CD4-positive, CD25-positive, alpha-beta regulatory T cell (primary cell): ENCODE results near the gene TLK1. TPM values are rescaled to one million over a fixed set of nuclear protein-coding genes. Genes with fewer than 3 reads are reported as not detected.

Experiments used
- ATAC-seq, 2 donors: fragments of 150-1000 bp; cut with Tn5 transposase; one replicate each; pipeline ENCODE4 v1.10.0; 2021; ENCODE audit warnings: low read depth in 2 of 2, moderate number of reproducible peaks in 2 of 2, moderate library complexity in 1 of 2
- DNase-seq, 3 donors: peaks; one replicate each; pipeline versions ENCODE4 v3.0.0 to v3.0.0-alpha.2; 2012 to 2022; ENCODE audit warnings: mixed read lengths in 1 of 3
- H3K27ac ChIP-seq: one replicate; pipeline ENCODE4 v1.7.0; 2013; ENCODE audit warnings: mild to moderate bottlenecking, low read length; ENCODE audit not compliant: insufficient read depth, poor library complexity, severe bottlenecking
- H3K27me3 ChIP-seq: one replicate; pipeline ENCODE4 v1.7.0; 2013; ENCODE audit warnings: low read length; ENCODE audit not compliant: control insufficient read depth, insufficient read depth
- H3K36me3 ChIP-seq: one replicate; pipeline ENCODE4 v1.7.0; 2013; ENCODE audit warnings: mild to moderate bottlenecking, low read length, moderate library complexity; ENCODE audit not compliant: control insufficient read depth, insufficient read depth
- H3K4me1 ChIP-seq: 2 replicates; pipeline ENCODE4 v1.7.0; 2013; ENCODE audit warnings: mild to moderate bottlenecking, low read length; ENCODE audit not compliant: insufficient read depth, control insufficient read depth, poor library complexity, severe bottlenecking
- H3K4me3 ChIP-seq: one replicate; pipeline ENCODE4 v1.7.0; 2013; ENCODE audit warnings: low read depth, mild to moderate bottlenecking, low read length, moderate library complexity
- H3K9me3 ChIP-seq, 2 experiments: 1 replicate in 1 of 2; 2 replicates in 1 of 2; pipeline ENCODE4 v1.7.0; 2013; ENCODE audit warnings: low read length in 2 of 2, mild to moderate bottlenecking in 1 of 2, moderate library complexity in 1 of 2; ENCODE audit not compliant: control insufficient read depth in 2 of 2
- H3K27ac Mint-ChIP-seq, 3 donors: one replicate each; pipeline ENCODE4 v1.8.0; 2020 to 2022; ENCODE audit warnings: mild to moderate bottlenecking in 3 of 3, mixed read lengths in 3 of 3, moderate library complexity in 2 of 3
- H3K27me3 Mint-ChIP-seq: one replicate; pipeline ENCODE4 v1.8.0; 2022; ENCODE audit warnings: mild to moderate bottlenecking, mixed read lengths
- H3K36me3 Mint-ChIP-seq: one replicate; pipeline ENCODE4 v1.8.0; 2020; ENCODE audit warnings: mixed read lengths
- H3K4me1 Mint-ChIP-seq, 4 donors: one replicate each; pipeline ENCODE4 v1.8.0; 2020 to 2022; ENCODE audit warnings: mixed read lengths in 4 of 4, mild to moderate bottlenecking in 1 of 4
- H3K4me3 Mint-ChIP-seq, 4 donors: one replicate each; pipeline ENCODE4 v1.8.0; 2020 to 2022; ENCODE audit warnings: mild to moderate bottlenecking in 4 of 4, mixed read lengths in 4 of 4, moderate library complexity in 3 of 4
- H3K9me3 Mint-ChIP-seq, 7 donors: one replicate each; pipeline ENCODE4 v1.8.0; 2020 to 2022; ENCODE audit warnings: mixed read lengths in 7 of 7, mild to moderate bottlenecking in 3 of 7, moderate library complexity in 2 of 7
- polyA plus RNA-seq, 4 donors: library from polyadenylated mRNA; unstranded; fragments of 300-500 nt; fragmentation: Illumina TruSeq; gene quantifications; one replicate each; pipeline ENCODE4 v1.2.3, GENCODE V29; 2021
- total RNA-seq: library from RNA; stranded (reverse); gene quantifications from one replicate; pipeline ENCODE4 v1.2.3, GENCODE V29; 2022

Gene TLK1
- total and polyA plus RNA-seq, 5 donors from 2014 or later, result 33.9 to 179 (median 54.4) TPM

DNA sequence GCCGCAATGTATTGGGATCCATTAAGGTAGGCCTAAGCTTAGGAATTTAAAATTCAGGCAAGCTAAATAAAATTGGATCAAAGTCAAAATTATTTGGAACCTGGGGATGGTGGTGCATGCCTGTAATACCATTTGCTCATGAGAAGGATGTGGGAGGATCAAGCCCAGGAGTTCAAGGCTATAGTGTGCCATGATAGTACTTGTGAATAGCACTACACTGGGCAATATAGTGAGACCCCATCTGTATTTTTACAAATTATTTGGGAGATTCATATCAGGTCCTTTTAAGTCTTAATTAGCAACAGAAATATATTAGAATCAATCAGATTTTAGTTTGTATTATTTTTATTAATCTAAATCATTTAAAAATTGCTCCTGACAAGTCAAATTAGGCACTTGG is 39.8 kb upstream of the TLK1 start:
- ATAC-seq (no peak), DNase-seq (no peak)
- H3K36me3 Mint-ChIP-seq, result no peaks in the 10 kb centered on the region
- H3K27me3 Mint-ChIP-seq, result no peaks in the 10 kb centered on the region
- no peak overlapping the region for H3K27ac Mint-ChIP-seq
- no peaks in the 10 kb centered on the region for H3K9me3 Mint-ChIP-seq
- Histone ChIP-seq H3K27ac (no peak overlapping the region), H3K36me3 (no peaks in the 10 kb centered on the region), H3K27me3 (no peaks in the 10 kb centered on the region), H3K4me3 (no peak overlapping the region), H3K4me1 (no peaks in the 10 kb centered on the region), H3K9me3 (no peaks in the 10 kb centered on the region)
- H3K4me1 Mint-ChIP-seq, result peaks cover 0 to 4% (median 0%) of the 10 kb centered on the region in 4 donors
- no peak overlapping the region for H3K4me3 Mint-ChIP-seq

- Mint-ChIP-seq H3K27me3 (no peaks in the 10 kb centered on the region), H3K27ac (no peak overlapping the region), H3K36me3 (no peaks in the 10 kb centered on the region), H3K9me3 (no peaks in the 10 kb centered on the region), H3K4me3 (no peak overlapping the region), H3K4me1 (peaks cover 0 to 4% (median 3%) of the 10 kb centered on the region in 4 donors)
- DNase-seq (no peak), ATAC-seq (no peak)
- Histone ChIP-seq H3K9me3 (no peaks in the 10 kb centered on the region), H3K36me3 (no peaks in the 10 kb centered on the region), H3K4me3 (no peak overlapping the region), H3K4me1 (no peaks in the 10 kb centered on the region), H3K27me3 (no peaks in the 10 kb centered on the region), H3K27ac (no peak overlapping the region)
These were observed 30.3 kb upstream of the TLK1 start for GRCh38 chr2:171191021-171191420.

- H3K4me3 Mint-ChIP-seq, result no peak overlapping the region
- peaks cover 0 to 1% (median 0%) of the 10 kb centered on the region in 7 donors for H3K9me3 Mint-ChIP-seq
- no peaks in the 10 kb centered on the region for H3K36me3 Mint-ChIP-seq
- Histone ChIP-seq H3K36me3 (no peaks in the 10 kb centered on the region), H3K27ac (no peak overlapping the region), H3K4me3 (no peak overlapping the region), H3K27me3 (no peaks in the 10 kb centered on the region), H3K4me1 (no peaks in the 10 kb centered on the region), H3K9me3 (no peaks in the 10 kb centered on the region)
- no peak for ATAC-seq
- no peak overlapping the region for H3K27ac Mint-ChIP-seq
- DNase-seq, result no peak
- peaks cover 4% of the 10 kb centered on the region for H3K27me3 Mint-ChIP-seq
- H3K4me1 Mint-ChIP-seq, result peaks cover 0 to 5% (median 3%) of the 10 kb centered on the region in 4 donors
These were observed 27.1 kb upstream of the TLK1 start for GRCh38 chr2:171187819-171188218.

GRCh38 chr2:171187177-171187576 is 26.5 kb upstream of the TLK1 start:
- H3K9me3 ChIP-seq, result no peaks in the 10 kb centered on the region
- Mint-ChIP-seq H3K9me3 (peaks cover 0 to 1% (median 0%) of the 10 kb centered on the region in 7 donors), H3K4me1 (peaks cover 0 to 5% (median 3%) of the 10 kb centered on the region in 4 donors), H3K27ac (no peak overlapping the region), H3K4me3 (no peak overlapping the region), H3K36me3 (no peaks in the 10 kb centered on the region), H3K27me3 (peaks cover 4% of the 10 kb centered on the region)
- no peaks in the 10 kb centered on the region for H3K4me1 ChIP-seq
- no peaks in the 10 kb centered on the region for H3K36me3 ChIP-seq
- H3K27me3 ChIP-seq, result no peaks in the 10 kb centered on the region
- no peak overlapping the region for H3K4me3 ChIP-seq
- no peak for ATAC-seq
- no peak for DNase-seq
- H3K27ac ChIP-seq, result no peak overlapping the region

- no peaks in the 10 kb centered on the region for H3K27me3 ChIP-seq
- peaks cover 0 to 1% (median 0%) of the 10 kb centered on the region in 7 donors for H3K9me3 Mint-ChIP-seq
- DNase-seq, result no peak
These were observed 25.2 kb upstream of the TLK1 start for GRCh38 chr2:171185941-171186340.

DNA sequence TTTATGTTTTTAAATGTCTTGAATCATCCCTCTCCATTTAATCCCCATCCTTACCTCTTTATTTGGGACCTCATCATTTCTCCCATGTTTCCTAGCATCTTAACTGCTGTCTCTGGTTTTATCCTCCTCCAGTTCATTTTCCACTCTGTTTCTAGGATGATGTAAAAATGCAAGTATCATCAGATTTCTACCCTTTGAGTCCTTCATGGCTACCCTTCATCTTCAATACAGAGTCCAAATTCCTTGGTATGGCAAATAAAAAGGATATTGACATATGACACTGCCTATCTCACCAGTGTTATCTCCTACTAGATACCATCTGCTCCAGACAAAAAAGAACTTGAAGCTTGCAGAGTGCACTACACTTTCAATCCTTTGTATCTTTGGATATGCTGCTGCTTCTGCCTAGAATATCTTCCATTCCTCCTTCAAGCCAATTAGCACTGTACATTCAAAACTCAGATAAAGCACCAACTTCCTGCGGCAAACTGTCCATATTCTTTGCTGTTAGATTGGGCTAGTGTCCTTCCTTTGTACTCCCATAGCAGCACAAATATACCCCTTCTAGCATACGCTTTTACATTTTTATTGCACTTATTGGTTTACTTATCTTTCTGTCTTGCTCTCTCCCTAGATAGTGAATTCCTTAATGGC is 24.6 kb upstream of the TLK1 start:
- Mint-ChIP-seq H3K4me3 (no peak overlapping the region), H3K36me3 (no peaks in the 10 kb centered on the region), H3K4me1 (peaks cover 0 to 7% (median 5%) of the 10 kb centered on the region in 4 donors), H3K27me3 (peaks cover 4% of the 10 kb centered on the region), H3K27ac (no peak overlapping the region), H3K9me3 (peaks cover 0 to 1% (median 0%) of the 10 kb centered on the region in 7 donors)
- Histone ChIP-seq H3K4me3 (no peak overlapping the region), H3K4me1 (no peaks in the 10 kb centered on the region), H3K27ac (no peak overlapping the region), H3K27me3 (no peaks in the 10 kb centered on the region), H3K36me3 (no peaks in the 10 kb centered on the region), H3K9me3 (no peaks in the 10 kb centered on the region)
- ATAC-seq (no peak), DNase-seq (no peak)

More at GRCh38 chr2:171185941-171186340, 25.2 kb upstream of the TLK1 start:
- ATAC-seq, result no peak
- H3K27ac Mint-ChIP-seq, result no peak overlapping the region
- H3K9me3 ChIP-seq, result no peaks in the 10 kb centered on the region
- no peak overlapping the region for H3K4me3 ChIP-seq
- no peak overlapping the region for H3K4me3 Mint-ChIP-seq
- H3K4me1 Mint-ChIP-seq, result peaks cover 0 to 5% (median 4%) of the 10 kb centered on the region in 4 donors
- no peak overlapping the region for H3K27ac ChIP-seq
- H3K36me3 ChIP-seq, result no peaks in the 10 kb centered on the region
- H3K36me3 Mint-ChIP-seq, result no peaks in the 10 kb centered on the region
- peaks cover 4% of the 10 kb centered on the region for H3K27me3 Mint-ChIP-seq
- H3K4me1 ChIP-seq, result no peaks in the 10 kb centered on the region

DNA sequence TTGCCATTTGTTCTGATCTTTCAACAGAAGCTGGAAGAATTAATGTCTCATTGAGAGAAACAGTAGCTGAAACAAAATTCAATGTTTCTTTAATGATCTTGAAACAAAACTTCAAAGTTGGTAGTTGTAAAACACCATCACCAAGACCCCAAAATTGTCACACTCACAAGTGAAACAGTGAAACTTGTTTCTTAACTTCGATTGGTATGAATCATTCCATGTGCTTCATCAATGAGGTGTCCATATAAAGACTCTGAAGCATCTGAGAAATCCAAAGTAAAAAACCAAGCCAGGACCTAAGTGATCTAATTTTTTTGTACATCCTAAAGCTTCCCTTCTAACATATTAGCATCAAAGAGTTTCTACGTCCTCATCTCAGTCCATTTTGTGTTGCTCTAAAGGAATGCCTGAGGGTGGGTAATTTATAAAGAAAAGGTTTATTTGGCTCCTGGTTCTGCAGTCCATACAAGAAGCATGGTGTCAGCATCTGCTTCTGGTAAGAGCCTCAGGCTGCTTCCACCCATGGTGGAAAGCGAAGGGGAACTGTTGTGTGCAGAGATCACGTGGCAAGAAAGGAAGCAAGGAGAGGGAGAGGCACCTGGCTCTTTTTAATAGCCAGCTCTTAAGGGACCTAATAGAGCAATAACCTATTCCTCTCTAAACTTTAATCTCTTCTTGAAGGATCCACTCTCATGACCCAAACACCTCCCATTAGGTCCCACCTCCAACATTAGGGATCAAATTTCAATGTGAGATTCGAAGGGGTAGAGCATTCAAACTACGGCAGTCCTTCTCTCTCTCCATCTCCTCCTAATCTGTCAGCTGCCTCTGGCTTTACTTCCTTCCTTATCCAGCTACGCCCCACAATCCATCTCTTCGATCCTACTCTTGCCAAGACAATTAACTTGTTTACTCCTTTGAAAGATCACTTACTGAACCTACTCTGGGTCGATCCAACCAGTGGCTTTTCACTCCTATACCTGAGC is 20.7 kb upstream of the TLK1 start:
- H3K36me3 ChIP-seq, result no peaks in the 10 kb centered on the region
- no peaks in the 10 kb centered on the region for H3K4me1 ChIP-seq
- Mint-ChIP-seq H3K4me1 (peaks cover 0 to 9% (median 4%) of the 10 kb centered on the region in 4 donors), H3K27ac (peak overlapping the region in 2 of 3 donors; percentile 1 to 70), H3K9me3 (peaks cover 0 to 1% (median 0%) of the 10 kb centered on the region in 7 donors), H3K36me3 (no peaks in the 10 kb centered on the region), H3K4me3 (no peak overlapping the region), H3K27me3 (peaks cover 8% of the 10 kb centered on the region)
- H3K27ac ChIP-seq, result no peak overlapping the region
- no peaks in the 10 kb centered on the region for H3K9me3 ChIP-seq
- no peaks in the 10 kb centered on the region for H3K27me3 ChIP-seq
- no peak overlapping the region for H3K4me3 ChIP-seq
- ATAC-seq, result no peak
- no peak for DNase-seq
